ENCODE results near the gene SSRP1. TPM values are rescaled to one million over a fixed set of nuclear protein-coding genes. Genes with fewer than 3 reads are reported as not detected.
A peak's percentile ranks its signal among the peaks of the same experiment; 100 is the strongest.

The SSRP1 gene
- total and polyA plus RNA-seq, 9 of the 15 experiments (the other 6 are each of a cell fraction or from before 2014, with no cell fraction given): 91.1 to 416 (median 245) TPM

- TF ChIP-seq ZNF707 (CRISPR knock-in tag; conservative IDR thresholded peaks at IDR 0.05) (no peak), REST (IDR thresholded peaks at IDR 0.05; ENCODE audit: borderline replicate concordance) (peak; percentile 99), REST (CRISPR knock-in tag; IDR thresholded peaks at IDR 0.05; ENCODE audit: low read depth) (peak; percentile 97), MIER1 (IDR thresholded peaks at IDR 0.05; ENCODE audit: low read depth) (peak; percentile 98), FOS (IDR thresholded peaks at IDR 0.05; ENCODE audit: extremely low read depth, insufficient read length) (no peak), TSHZ1 (CRISPR knock-in tag; IDR thresholded peaks at IDR 0.05) (no peak), NR1H2 (CRISPR knock-in tag; IDR thresholded peaks at IDR 0.05) (no peak), HDAC6 (IDR thresholded peaks at IDR 0.05; ENCODE audit: low read depth, low read length) (no peak), DMBX1 (CRISPR knock-in tag; IDR thresholded peaks at IDR 0.05; ENCODE audit: borderline replicate concordance) (no peak; the same call in 1 of the 2 replicates), ZNF717 (CRISPR knock-in tag; IDR thresholded peaks at IDR 0.05) (no peak), NFIX (CRISPR knock-in tag; IDR thresholded peaks at IDR 0.05; ENCODE audit: low read depth) (no peak), FOXJ3 (CRISPR knock-in tag; IDR thresholded peaks at IDR 0.05) (no peak), TBP (optimal IDR thresholded peaks at IDR 0.05; ENCODE audit: low read depth, low read length) (no peak), BACH1 (tag; IDR thresholded peaks at IDR 0.05) (no peak), MXI1 (IDR thresholded peaks at IDR 0.05; ENCODE audit: low read depth, low read length) (peak; percentile 43; the same call in 1 of the 2 replicates)
These were observed 44.0 kb upstream of the SSRP1 start (continued) for GRCh38 chr11:57379732-57380131.

All from K562 (cell line).